MM.1S (cell line): ENCODE data around the gene GRIN3A.

Experiments used
- CTCF ChIP-seq: fragments of 300-600 bp; sonication (generic); IDR thresholded peaks from 2 replicates; pipeline ENCODE4 v1.5.1; 2016; ENCODE audit warnings: antibody characterized with exemption, low read length, mixed read lengths
- EZH2 ChIP-seq: fragments of 300-600 bp; sonication (generic); optimal IDR thresholded peaks from 2 replicates; pipeline ENCODE3; 2017; ENCODE audit warnings: low read depth, mild to moderate bottlenecking, antibody characterized with exemption, low read length, mixed read lengths
- EZH2phosphoT487 ChIP-seq: fragments of 300-600 bp; sonication (generic); IDR thresholded peaks from 2 replicates; pipeline ENCODE4 v1.6.1; 2018; ENCODE audit warnings: antibody characterized with exemption, low read length

GRCh38 chr9:101571114-101571513 is 167.3 kb downstream of the GRIN3A start:
- no peak for TF ChIP-seq CTCF
- TF ChIP-seq EZH2, result no peak
- TF ChIP-seq EZH2phosphoT487, result no peak
